HepG2 (cell line): ENCODE measurements around the gene CKB. TPM values are rescaled to one million over a fixed set of nuclear protein-coding genes. Genes with fewer than 3 reads are reported as not detected.

Source experiments
- ETV5 ChIP-seq: IDR thresholded peaks from 2 replicates; pipeline ENCODE4 v1.6.1; 2018; ENCODE audit warnings: missing biosample characterization, missing genetic modification reagents, inconsistent platforms, borderline replicate concordance
- REL ChIP-seq: sonication (generic); formaldehyde crosslinking; conservative IDR thresholded peaks from 2 replicates; pipeline ENCODE4 v1.8.0; 2022; ENCODE audit warnings: mild to moderate bottlenecking, missing genetic modification reagents, moderate library complexity
- SIN3A ChIP-seq: IDR thresholded peaks from 2 replicates; pipeline ENCODE4 v1.6.1; 2011; ENCODE audit warnings: low read depth, mild to moderate bottlenecking, control low read depth, low read length, borderline replicate concordance
- SOX5 ChIP-seq: IDR thresholded peaks from 2 replicates; pipeline ENCODE4 v1.6.1; 2016; ENCODE audit warnings: borderline replicate concordance
- SOX6 ChIP-seq, 2 experiments: fragments of 450-650 bp in 1 of 2; sonication (generic) in 1 of 2; formaldehyde crosslinking in 1 of 2; IDR thresholded peaks; 2 replicates each; pipeline versions ENCODE4 v1.4.0 to v1.6.1; 2017 to 2020; ENCODE audit warnings: antibody characterized with exemption in 1 of 2, mild to moderate bottlenecking in 1 of 2, missing genetic modification reagents in 1 of 2
- ZNF567 ChIP-seq: sonication (generic); formaldehyde crosslinking; IDR thresholded peaks from 2 replicates; pipeline ENCODE4 v1.8.1; 2023; ENCODE audit warnings: mild to moderate bottlenecking, missing genetic modification reagents, borderline replicate concordance
- polyA plus RNA-seq, 8 experiments: library from polyadenylated mRNA; depleted of rRNA in 3 of 8; stranded (reverse) in 7 of 8; unstranded in 1 of 8; fragments of >200 nt; fragmentation: Illumina TruSeq in 4 of 8; extraction: Trizol in 4 of 8; gene quantifications; 2 replicates each; pipeline versions ENCODE4 v1.2.1 to v1.2.3, GENCODE V29; 2011 to 2016; ENCODE audit warnings: low read depth in 4 of 8, missing spikeins in 1 of 8, mixed read lengths in 1 of 8; ENCODE audit not compliant: insufficient read depth in 1 of 8
- total RNA-seq, 5 experiments: library from RNA; depleted of rRNA; stranded (reverse); fragments of >200 nt; fragmentation: Illumina TruSeq; extraction: Trizol; gene quantifications; 2 replicates each; pipeline ENCODE4 v1.2.3, GENCODE V29; 2016; ENCODE audit warnings: low read depth in 1 of 5
- TF ChIP-seq, protein P1 (sequence below): sonication (generic); formaldehyde crosslinking; IDR thresholded peaks from 2 replicates; pipeline ENCODE4 v1.4.0; 2020; ENCODE audit warnings: missing genetic modification reagents, borderline replicate concordance
- TF ChIP-seq, protein P2 (sequence below): sonication (generic); formaldehyde crosslinking; IDR thresholded peaks from 2 replicates; pipeline ENCODE4 v1.4.0; 2020; ENCODE audit warnings: mild to moderate bottlenecking, missing genetic modification reagents
- TF ChIP-seq, protein P3 (sequence below): IDR thresholded peaks from 2 replicates; pipeline ENCODE4 v1.6.1; 2016; ENCODE audit warnings: missing genetic modification reagents, missing compliant biosample characterization
- TF ChIP-seq, protein P4 (sequence below): sonication (generic); formaldehyde crosslinking; IDR thresholded peaks from 2 replicates; pipeline ENCODE4 v1.5.0; 2020; ENCODE audit warnings: mild to moderate bottlenecking, low read depth, missing genetic modification reagents, borderline replicate concordance
- TF ChIP-seq, protein P5 (sequence below): sonication (generic); formaldehyde crosslinking; IDR thresholded peaks from 2 replicates; pipeline ENCODE4 v1.8.0; 2023; ENCODE audit warnings: mild to moderate bottlenecking, missing genetic modification reagents
- TF ChIP-seq, protein P6 (sequence below): sonication (generic); formaldehyde crosslinking; IDR thresholded peaks from 2 replicates; pipeline ENCODE4; 2020; ENCODE audit warnings: missing genetic modification reagents, mild to moderate bottlenecking, borderline replicate concordance

The CKB gene
- total and polyA plus RNA-seq, 2 of the 13 experiments (the other 11 are each of a cell fraction or from before 2014, with no cell fraction given), result 82.3 to 217 TPM

DNA sequence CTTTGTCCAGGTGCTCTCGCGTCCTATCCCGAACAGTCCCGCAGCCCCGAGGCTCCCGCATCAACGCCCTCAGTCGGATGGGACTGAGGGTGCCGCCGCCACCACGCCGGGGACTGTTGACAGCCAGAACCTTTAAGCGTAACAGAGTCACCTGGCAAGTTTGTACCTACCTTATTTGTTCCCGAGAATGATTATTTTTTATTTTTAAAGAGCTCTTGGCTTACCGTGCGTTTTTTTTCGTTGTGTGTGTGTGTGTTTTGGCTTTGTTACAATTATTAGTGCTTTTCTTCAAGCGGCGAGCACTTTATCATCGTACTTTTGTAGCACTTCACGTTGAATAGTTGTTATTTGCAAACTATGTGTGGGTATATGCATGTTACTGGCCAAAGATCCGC lies 40.6 kb upstream of the CKB start (continued):
- TF ChIP-seq, protein P1, sequence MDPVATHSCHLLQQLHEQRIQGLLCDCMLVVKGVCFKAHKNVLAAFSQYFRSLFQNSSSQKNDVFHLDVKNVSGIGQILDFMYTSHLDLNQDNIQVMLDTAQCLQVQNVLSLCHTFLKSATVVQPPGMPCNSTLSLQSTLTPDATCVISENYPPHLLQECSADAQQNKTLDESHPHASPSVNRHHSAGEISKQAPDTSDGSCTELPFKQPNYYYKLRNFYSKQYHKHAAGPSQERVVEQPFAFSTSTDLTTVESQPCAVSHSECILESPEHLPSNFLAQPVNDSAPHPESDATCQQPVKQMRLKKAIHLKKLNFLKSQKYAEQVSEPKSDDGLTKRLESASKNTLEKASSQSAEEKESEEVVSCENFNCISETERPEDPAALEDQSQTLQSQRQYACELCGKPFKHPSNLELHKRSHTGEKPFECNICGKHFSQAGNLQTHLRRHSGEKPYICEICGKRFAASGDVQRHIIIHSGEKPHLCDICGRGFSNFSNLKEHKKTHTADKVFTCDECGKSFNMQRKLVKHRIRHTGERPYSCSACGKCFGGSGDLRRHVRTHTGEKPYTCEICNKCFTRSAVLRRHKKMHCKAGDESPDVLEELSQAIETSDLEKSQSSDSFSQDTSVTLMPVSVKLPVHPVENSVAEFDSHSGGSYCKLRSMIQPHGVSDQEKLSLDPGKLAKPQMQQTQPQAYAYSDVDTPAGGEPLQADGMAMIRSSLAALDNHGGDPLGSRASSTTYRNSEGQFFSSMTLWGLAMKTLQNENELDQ (CRISPR knock-in tag), result no peak
- TF ChIP-seq, protein P2, sequence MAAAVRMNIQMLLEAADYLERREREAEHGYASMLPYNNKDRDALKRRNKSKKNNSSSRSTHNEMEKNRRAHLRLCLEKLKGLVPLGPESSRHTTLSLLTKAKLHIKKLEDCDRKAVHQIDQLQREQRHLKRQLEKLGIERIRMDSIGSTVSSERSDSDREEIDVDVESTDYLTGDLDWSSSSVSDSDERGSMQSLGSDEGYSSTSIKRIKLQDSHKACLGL (CRISPR knock-in tag), result 0 out of 2 replicates have a peak, but pooled peaks have one; percentile 17
- peak; percentile 55; the same call in 1 of the 2 replicates for TF ChIP-seq REL
- TF ChIP-seq ZNF567 (CRISPR knock-in tag), result 0 out of 2 replicates have a peak, but pooled peaks have one; percentile 10
- TF ChIP-seq, protein P3, sequence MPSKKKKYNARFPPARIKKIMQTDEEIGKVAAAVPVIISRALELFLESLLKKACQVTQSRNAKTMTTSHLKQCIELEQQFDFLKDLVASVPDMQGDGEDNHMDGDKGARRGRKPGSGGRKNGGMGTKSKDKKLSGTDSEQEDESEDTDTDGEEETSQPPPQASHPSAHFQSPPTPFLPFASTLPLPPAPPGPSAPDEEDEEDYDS (CRISPR knock-in tag), result no peak
- TF ChIP-seq, protein P4, sequence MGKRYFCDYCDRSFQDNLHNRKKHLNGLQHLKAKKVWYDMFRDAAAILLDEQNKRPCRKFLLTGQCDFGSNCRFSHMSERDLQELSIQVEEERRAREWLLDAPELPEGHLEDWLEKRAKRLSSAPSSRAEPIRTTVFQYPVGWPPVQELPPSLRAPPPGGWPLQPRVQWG (CRISPR knock-in tag), result no peak
- TF ChIP-seq, protein P5, sequence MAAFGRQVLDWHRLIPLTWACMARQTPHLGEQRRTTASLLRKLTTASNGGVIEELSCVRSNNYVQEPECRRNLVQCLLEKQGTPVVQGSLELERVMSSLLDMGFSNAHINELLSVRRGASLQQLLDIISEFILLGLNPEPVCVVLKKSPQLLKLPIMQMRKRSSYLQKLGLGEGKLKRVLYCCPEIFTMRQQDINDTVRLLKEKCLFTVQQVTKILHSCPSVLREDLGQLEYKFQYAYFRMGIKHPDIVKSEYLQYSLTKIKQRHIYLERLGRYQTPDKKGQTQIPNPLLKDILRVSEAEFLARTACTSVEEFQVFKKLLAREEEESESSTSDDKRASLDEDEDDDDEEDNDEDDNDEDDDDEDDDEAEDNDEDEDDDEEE, result no peak
- TF ChIP-seq, protein P6, sequence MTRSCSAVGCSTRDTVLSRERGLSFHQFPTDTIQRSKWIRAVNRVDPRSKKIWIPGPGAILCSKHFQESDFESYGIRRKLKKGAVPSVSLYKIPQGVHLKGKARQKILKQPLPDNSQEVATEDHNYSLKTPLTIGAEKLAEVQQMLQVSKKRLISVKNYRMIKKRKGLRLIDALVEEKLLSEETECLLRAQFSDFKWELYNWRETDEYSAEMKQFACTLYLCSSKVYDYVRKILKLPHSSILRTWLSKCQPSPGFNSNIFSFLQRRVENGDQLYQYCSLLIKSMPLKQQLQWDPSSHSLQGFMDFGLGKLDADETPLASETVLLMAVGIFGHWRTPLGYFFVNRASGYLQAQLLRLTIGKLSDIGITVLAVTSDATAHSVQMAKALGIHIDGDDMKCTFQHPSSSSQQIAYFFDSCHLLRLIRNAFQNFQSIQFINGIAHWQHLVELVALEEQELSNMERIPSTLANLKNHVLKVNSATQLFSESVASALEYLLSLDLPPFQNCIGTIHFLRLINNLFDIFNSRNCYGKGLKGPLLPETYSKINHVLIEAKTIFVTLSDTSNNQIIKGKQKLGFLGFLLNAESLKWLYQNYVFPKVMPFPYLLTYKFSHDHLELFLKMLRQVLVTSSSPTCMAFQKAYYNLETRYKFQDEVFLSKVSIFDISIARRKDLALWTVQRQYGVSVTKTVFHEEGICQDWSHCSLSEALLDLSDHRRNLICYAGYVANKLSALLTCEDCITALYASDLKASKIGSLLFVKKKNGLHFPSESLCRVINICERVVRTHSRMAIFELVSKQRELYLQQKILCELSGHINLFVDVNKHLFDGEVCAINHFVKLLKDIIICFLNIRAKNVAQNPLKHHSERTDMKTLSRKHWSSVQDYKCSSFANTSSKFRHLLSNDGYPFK (CRISPR knock-in tag), result 0 out of 2 replicates have a peak, but pooled peaks have one; percentile 3
- TF ChIP-seq SIN3A, result no peak
- TF ChIP-seq ETV5, result no peak
- TF ChIP-seq SOX6 (IDR thresholded peaks at IDR 0.05), result no peak
- 0 out of 2 replicates have a peak, but pooled peaks have one; percentile 1 for TF ChIP-seq SOX6 (CRISPR knock-in tag; IDR thresholded peaks at IDR 0.05)
- TF ChIP-seq SOX5, result no peak
